Measurements from ENCODE around the gene TPSAB1. TPM values are rescaled to one million over a fixed set of nuclear protein-coding genes. Genes with fewer than 3 reads are reported as not detected.

TPSAB1 gene
- total RNA-seq, 4 donors from 2014 or later = 4.3 to 8.6 (median 6.5) TPM

DNA sequence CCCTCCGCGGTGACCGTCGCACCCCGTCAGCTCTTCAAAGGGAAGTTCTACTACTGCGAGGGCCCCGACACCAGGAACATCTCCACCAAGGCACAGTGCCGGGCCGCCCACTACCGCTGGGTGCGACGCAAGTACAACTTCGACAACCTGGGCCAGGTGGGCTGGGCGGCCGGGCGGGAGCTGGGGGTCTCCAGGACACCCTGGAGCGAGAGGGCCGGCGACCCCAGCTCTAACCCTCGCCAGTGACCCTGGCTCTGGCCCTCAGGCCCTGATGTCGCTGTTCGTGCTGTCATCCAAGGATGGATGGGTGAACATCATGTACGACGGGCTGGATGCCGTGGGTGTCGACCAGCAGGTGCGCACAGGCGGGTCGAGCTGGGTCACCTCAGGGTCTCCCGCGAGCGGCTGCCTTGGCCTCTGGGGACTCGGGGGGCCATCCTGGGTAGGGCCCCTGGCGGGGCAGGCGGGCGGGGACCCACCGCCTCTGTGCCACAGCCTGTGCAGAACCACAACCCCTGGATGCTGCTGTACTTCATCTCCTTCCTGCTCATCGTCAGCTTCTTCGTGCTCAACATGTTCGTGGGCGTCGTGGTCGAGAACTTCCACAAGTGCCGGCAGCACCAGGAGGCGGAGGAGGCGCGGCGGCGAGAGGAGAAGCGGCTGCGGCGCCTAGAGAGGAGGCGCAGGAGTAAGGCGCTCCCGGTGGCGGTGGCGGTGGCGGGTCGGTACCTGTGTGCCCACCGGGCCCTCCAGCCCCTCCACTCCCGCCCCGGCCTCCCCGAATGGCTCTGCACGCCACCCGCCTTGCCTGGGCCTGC lies 28.8 kb upstream of the TPSAB1 start:
- Histone ChIP-seq H3K4me3 (replicated peaks in 1 of 3) (no peak overlapping the region), H3K9me3 (no peaks in the 10 kb centered on the region), H3K36me3 (no peaks in the 10 kb centered on the region), H3K27ac (no peak overlapping the region), H3K27me3 (no peaks in the 10 kb centered on the region), H3K4me1 (no peaks in the 10 kb centered on the region)
- intact Hi-C loops (cut with DNase I) = no loop called here
- no peak for TF ChIP-seq CTCF (IDR thresholded peaks at IDR 0.05)
- TF ChIP-seq POLR2A (IDR thresholded peaks at IDR 0.05) = no peak
- 93 to 96% methylated on average over 28 to 49 of the region's 65 CpGs for WGBS, 2 donors
- DNase-seq = no peak

GRCh38 chr16:1212616-1213194 lies 27.8 kb upstream of the TPSAB1 start:
- 95 to 97% methylated on average over 17 to 32 of the region's 40 CpGs for WGBS, 2 donors
- Histone ChIP-seq H3K27me3 (no peaks in the 10 kb centered on the region), H3K27ac (no peak overlapping the region), H3K9me3 (no peaks in the 10 kb centered on the region), H3K4me3 (replicated peaks in 1 of 3) (no peak overlapping the region), H3K4me1 (no peaks in the 10 kb centered on the region), H3K36me3 (no peaks in the 10 kb centered on the region)
- no peak for TF ChIP-seq POLR2A (IDR thresholded peaks at IDR 0.05)
- no peak for TF ChIP-seq CTCF (IDR thresholded peaks at IDR 0.05)
- no peak for DNase-seq
- intact Hi-C loops (cut with DNase I) = no loop called here

DNA sequence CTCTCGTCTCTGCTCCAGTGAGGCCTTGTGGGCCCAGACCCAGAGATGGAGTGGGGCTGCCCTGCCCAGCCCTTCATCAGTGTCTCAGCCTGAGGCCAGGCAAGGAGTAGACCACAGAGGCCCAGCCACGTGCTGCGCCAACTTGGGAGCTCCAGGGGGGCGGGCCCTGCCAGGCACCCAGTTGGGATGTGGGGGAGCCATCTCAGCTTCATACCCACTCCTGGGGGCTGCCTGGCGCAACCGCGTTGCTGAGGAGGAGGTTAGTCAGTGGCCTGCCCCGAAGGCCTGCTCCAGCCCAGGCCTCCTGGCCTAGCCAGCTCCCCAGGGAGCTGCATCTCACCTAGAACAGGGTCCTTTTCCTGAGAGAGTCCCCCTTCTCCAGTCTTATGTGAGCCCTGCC lies 27.3 kb upstream of the TPSAB1 start:
- TF ChIP-seq CTCF (IDR thresholded peaks at IDR 0.05) = no peak
- no peak for TF ChIP-seq POLR2A (IDR thresholded peaks at IDR 0.05)

GRCh38 chr16:1213796-1214372 lies 26.6 kb upstream of the TPSAB1 start:
- TF ChIP-seq POLR2A (IDR thresholded peaks at IDR 0.05) (no peak), CTCF (IDR thresholded peaks at IDR 0.05) (no peak)

More for the DNA sequence above, 27.3 kb upstream of the TPSAB1 start:
- WGBS, 2 donors = 100% methylated on average over 5 of the region's 8 CpGs; no CpG with 5 or more reads in 1 of the 2 donors
- no peak for DNase-seq
- Histone ChIP-seq H3K4me3 (replicated peaks in 1 of 3) (no peak overlapping the region), H3K9me3 (no peaks in the 10 kb centered on the region), H3K36me3 (no peaks in the 10 kb centered on the region), H3K27me3 (no peaks in the 10 kb centered on the region), H3K27ac (no peak overlapping the region), H3K4me1 (no peaks in the 10 kb centered on the region)
- intact Hi-C loops (cut with DNase I) = no loop called here

DNA sequence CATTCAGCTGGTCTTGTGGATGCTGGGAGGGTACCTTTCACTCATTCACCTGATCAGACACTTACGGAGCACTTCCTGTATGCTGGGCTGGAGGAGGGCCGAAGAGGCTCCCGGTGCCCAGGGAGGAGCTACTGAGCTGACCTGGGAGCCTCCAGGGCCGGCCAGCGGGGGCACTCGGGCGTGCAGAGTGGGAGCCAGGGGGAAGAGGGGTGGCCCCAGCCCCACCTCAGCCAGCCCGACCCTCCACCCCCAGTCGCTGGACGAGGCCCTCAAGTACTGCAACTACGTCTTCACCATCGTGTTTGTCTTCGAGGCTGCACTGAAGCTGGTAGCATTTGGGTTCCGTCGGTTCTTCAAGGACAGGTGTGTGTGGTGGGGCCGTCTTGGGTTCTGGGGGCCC lies 25.8 kb upstream of the TPSAB1 start:
- Histone ChIP-seq H3K4me3 (replicated peaks in 1 of 3) (no peak overlapping the region), H3K27me3 (no peaks in the 10 kb centered on the region), H3K4me1 (no peaks in the 10 kb centered on the region), H3K36me3 (no peaks in the 10 kb centered on the region), H3K27ac (no peak overlapping the region), H3K9me3 (no peaks in the 10 kb centered on the region)
- intact Hi-C loops (cut with DNase I) = no loop called here
- DNase-seq = no peak
- WGBS, 2 donors = 83 to 84% methylated on average over 7 to 9 of the region's 16 CpGs
- no peak for TF ChIP-seq CTCF (IDR thresholded peaks at IDR 0.05)
- no peak for TF ChIP-seq POLR2A (IDR thresholded peaks at IDR 0.05)

More at GRCh38 chr16:1213796-1214372, 26.6 kb upstream of the TPSAB1 start:
- intact Hi-C loops (cut with DNase I) = no loop called here
- WGBS, 2 donors = 85 to 86% methylated on average over 18 to 25 of the region's 25 CpGs
- no peaks in the 10 kb centered on the region for H3K36me3 ChIP-seq
- H3K27me3 ChIP-seq = no peaks in the 10 kb centered on the region
- H3K27ac ChIP-seq = no peak overlapping the region
- no peaks in the 10 kb centered on the region for H3K9me3 ChIP-seq
- no peak for DNase-seq
- H3K4me1 ChIP-seq = no peaks in the 10 kb centered on the region
- no peak overlapping the region for H3K4me3 ChIP-seq (replicated peaks in 1 of 3)

All from thyroid gland (tissue), 4 donors.